HL-60 (cell line): ENCODE results near the gene SKI.

Source experiments
- DNase-seq, 2 experiments: peaks; one replicate each; pipeline ENCODE4 v3.0.0-alpha.2; 2010 to 2020; ENCODE audit warnings: low read depth in 1 of 2, low spot score in 1 of 2
- H3K27ac ChIP-seq: fragments of 250-450 bp; sonication (Bioruptor Pico); replicated peaks from 2 replicates; pipeline ENCODE4 v1.5.1; 2020; ENCODE audit warnings: mild to moderate bottlenecking, moderate library complexity
- H3K27me3 ChIP-seq: fragments of 250-450 bp; sonication (Bioruptor Pico); 2 replicates; pipeline ENCODE4 v1.5.1; 2021; ENCODE audit warnings: mild to moderate bottlenecking, moderate library complexity; ENCODE audit not compliant: insufficient read depth, poor library complexity, severe bottlenecking
- H3K4me3 ChIP-seq: replicated peaks from 2 replicates; pipeline ENCODE4 v1.5.1; 2011; ENCODE audit warnings: mild to moderate bottlenecking, control low read depth, low read length; ENCODE audit not compliant: insufficient read depth
- GABPA ChIP-seq: IDR thresholded peaks from 2 replicates; pipeline ENCODE4 v1.6.1; 2012; ENCODE audit warnings: low read depth
- POLR2AphosphoS5 ChIP-seq: IDR thresholded peaks from 2 replicates; pipeline ENCODE4 v1.6.1; 2012; ENCODE audit warnings: low read depth
- SPI1 ChIP-seq: IDR thresholded peaks from 2 replicates; pipeline ENCODE4 v1.6.1; 2012; ENCODE audit warnings: low read depth, mild to moderate bottlenecking, borderline replicate concordance
- TF ChIP-seq, protein P1 (sequence below): IDR thresholded peaks from one replicate; pipeline ENCODE4 v1.5.1; 2011; ENCODE audit warnings: low read length, control low read depth, inconsistent platforms; ENCODE audit not compliant: insufficient read depth
- TF ChIP-seq, protein P2 (sequence below): IDR thresholded peaks from 2 replicates; pipeline ENCODE4 v1.6.1; 2012; ENCODE audit warnings: low read depth; ENCODE audit not compliant: insufficient replicate concordance

Gene SKI

DNA sequence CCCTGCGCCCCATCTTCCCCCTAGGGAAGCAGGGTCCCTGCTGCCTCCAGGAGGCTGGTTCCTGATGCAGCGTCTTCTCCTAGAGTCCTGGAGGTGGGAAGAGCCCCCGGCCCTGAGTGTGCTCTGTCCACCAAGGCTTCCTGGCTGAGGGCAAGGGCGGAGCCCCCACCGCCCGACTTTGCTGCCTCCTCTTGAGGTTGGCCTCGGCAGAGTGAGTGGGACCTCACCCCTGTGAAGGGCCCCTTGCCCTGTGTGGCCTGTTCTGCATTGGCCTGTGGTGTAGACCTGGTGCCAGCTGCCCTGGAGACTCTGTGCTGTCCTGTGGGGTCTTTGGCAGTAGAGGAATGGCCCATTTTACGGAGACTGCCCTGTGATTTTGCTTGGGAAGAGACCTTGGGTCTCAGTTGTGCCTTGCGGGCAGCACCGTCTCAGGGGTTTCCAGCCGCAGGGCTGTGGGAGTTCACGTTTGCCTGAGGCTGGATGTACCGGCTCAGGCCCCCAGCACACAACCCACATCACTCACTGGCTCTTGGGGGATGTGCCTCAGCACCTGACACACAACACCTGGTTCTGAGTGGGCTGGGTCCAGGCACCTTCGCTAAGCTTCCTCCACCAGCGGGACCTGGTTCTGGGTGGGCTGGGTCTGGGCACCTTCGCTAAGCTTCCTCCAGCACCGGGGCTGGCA is 73.6 kb downstream of the SKI start:
- peak overlapping the region; percentile 43; the same call in 1 of the 2 replicates for H3K27ac ChIP-seq
- DNase-seq = no peak
- no peaks in the 10 kb centered on the region for H3K27me3 ChIP-seq
- no peak overlapping the region for H3K4me3 ChIP-seq
- TF ChIP-seq, protein P1, sequence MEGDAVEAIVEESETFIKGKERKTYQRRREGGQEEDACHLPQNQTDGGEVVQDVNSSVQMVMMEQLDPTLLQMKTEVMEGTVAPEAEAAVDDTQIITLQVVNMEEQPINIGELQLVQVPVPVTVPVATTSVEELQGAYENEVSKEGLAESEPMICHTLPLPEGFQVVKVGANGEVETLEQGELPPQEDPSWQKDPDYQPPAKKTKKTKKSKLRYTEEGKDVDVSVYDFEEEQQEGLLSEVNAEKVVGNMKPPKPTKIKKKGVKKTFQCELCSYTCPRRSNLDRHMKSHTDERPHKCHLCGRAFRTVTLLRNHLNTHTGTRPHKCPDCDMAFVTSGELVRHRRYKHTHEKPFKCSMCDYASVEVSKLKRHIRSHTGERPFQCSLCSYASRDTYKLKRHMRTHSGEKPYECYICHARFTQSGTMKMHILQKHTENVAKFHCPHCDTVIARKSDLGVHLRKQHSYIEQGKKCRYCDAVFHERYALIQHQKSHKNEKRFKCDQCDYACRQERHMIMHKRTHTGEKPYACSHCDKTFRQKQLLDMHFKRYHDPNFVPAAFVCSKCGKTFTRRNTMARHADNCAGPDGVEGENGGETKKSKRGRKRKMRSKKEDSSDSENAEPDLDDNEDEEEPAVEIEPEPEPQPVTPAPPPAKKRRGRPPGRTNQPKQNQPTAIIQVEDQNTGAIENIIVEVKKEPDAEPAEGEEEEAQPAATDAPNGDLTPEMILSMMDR = no peak
- no peak for TF ChIP-seq GABPA

DNA sequence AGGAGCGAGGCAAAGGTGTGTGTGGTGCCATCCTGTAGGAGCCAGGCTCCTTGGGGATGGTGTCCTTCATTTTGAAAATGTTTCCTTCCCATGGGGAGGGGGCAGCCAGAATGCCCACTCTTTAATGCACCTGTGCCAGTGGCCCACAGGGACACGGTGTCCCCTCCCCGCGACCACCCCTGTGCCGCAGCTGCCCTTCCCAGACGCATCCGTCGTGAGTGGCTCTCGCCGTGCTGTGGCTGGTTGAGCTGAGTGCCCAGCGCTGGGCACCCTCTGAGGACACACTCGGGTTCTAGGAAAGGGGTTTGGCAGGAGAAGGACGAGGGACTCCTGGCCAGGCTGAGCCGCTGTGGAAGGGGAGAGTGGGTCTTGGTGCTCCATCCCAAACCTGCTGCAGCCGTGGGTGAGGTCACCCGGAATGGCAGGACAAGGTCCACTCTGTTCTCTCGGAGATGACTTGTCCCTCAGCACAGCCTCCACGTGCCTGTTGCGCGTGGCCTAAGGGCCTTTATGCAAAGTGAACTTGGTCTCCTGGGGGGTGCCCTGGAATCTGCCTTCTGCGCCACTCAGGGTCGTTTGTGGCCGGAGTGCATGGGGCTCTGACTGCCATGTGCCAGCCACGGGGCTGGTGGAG is 74.3 kb downstream of the SKI start:
- H3K4me3 ChIP-seq = no peak overlapping the region
- TF ChIP-seq, protein P1 = no peak
- no peak for TF ChIP-seq SPI1
- TF ChIP-seq, protein P2, sequence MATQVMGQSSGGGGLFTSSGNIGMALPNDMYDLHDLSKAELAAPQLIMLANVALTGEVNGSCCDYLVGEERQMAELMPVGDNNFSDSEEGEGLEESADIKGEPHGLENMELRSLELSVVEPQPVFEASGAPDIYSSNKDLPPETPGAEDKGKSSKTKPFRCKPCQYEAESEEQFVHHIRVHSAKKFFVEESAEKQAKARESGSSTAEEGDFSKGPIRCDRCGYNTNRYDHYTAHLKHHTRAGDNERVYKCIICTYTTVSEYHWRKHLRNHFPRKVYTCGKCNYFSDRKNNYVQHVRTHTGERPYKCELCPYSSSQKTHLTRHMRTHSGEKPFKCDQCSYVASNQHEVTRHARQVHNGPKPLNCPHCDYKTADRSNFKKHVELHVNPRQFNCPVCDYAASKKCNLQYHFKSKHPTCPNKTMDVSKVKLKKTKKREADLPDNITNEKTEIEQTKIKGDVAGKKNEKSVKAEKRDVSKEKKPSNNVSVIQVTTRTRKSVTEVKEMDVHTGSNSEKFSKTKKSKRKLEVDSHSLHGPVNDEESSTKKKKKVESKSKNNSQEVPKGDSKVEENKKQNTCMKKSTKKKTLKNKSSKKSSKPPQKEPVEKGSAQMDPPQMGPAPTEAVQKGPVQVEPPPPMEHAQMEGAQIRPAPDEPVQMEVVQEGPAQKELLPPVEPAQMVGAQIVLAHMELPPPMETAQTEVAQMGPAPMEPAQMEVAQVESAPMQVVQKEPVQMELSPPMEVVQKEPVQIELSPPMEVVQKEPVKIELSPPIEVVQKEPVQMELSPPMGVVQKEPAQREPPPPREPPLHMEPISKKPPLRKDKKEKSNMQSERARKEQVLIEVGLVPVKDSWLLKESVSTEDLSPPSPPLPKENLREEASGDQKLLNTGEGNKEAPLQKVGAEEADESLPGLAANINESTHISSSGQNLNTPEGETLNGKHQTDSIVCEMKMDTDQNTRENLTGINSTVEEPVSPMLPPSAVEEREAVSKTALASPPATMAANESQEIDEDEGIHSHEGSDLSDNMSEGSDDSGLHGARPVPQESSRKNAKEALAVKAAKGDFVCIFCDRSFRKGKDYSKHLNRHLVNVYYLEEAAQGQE = no peak
- TF ChIP-seq POLR2AphosphoS5 = no peak
- TF ChIP-seq GABPA = no peak
- H3K27ac ChIP-seq = no peak overlapping the region
- H3K27me3 ChIP-seq = no peaks in the 10 kb centered on the region
- no peak for DNase-seq

DNA sequence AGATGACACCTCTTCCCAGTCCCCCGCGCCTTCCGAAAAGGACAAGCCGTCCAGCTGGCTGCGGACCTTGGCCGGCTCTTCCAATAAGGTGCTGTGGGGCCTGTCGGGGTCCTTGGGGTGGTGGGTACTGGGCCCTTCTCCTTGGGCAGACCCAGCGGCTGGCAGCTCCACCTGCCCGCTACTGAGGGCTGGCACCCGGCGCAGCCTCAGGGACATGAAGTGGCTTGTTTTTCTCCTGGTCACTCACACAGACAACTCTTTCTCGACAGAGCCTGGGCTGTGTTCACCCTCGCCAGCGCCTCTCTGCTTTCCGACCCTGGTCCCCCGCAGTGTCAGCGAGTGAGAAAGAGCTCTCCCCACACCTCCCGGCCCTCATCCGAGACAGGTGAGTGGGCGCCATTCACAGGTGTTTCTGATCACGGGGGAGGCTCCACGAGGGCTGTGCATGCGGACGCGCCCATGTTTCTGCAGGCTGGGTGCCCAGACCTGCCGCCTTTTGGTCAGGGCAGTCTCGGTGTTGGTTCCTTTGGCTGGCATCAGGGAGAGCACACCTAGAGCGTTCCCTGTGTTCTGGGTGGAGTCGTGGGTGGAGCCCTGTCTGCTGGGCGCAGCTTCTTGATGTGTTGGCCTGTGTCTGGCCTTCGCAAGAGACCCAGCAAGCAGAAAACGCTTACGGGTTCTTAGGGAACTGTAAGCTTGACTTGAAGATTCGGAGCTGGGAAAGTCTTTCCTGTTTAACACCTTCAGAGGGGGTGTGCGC is 75.1 kb downstream of the SKI start:
- H3K27ac ChIP-seq = no peak overlapping the region
- no peak overlapping the region for H3K4me3 ChIP-seq
- H3K27me3 ChIP-seq = no peaks in the 10 kb centered on the region
- TF ChIP-seq POLR2AphosphoS5 (no peak), GABPA (no peak), SPI1 (no peak)
- TF ChIP-seq, protein P1 = no peak
- TF ChIP-seq, protein P2 = no peak
- DNase-seq = no peak
